HepG2 (cell line): Measurements from ENCODE around the gene TUT4. TPM values are rescaled to one million over a fixed set of nuclear protein-coding genes. Genes with fewer than 3 reads are reported as not detected.

Experiments
- BHLHE40 ChIP-seq: IDR thresholded peaks from 2 replicates; pipeline ENCODE4 v1.6.1; 2011; ENCODE audit warnings: low read length, improper control_type of control experiment
- EZH2 ChIP-seq: conservative IDR thresholded peaks from 2 replicates; pipeline ENCODE4 v1.6.1; 2012; ENCODE audit warnings: mild to moderate bottlenecking, low read depth, low read length, moderate library complexity
- HMGA1 ChIP-seq: sonication (generic); formaldehyde crosslinking; conservative IDR thresholded peaks from 2 replicates; pipeline ENCODE4 v1.4.0; 2020; ENCODE audit warnings: missing genetic modification reagents
- NFYC ChIP-seq: IDR thresholded peaks from 2 replicates; pipeline ENCODE4 v1.6.1; 2016; ENCODE audit warnings: missing genetic modification reagents, missing compliant biosample characterization
- PCBP2 ChIP-seq: fragments of 200-400 bp; formaldehyde crosslinking; optimal IDR thresholded peaks from 2 replicates; pipeline ENCODE3; 2018; ENCODE audit warnings: low read length, low read depth; ENCODE audit not compliant: poor library complexity, severe bottlenecking
- RFXANK ChIP-seq: IDR thresholded peaks from 2 replicates; pipeline ENCODE4 v1.6.1; 2016
- SP2 ChIP-seq: sonication (generic); formaldehyde crosslinking; IDR thresholded peaks from 2 replicates; pipeline ENCODE4 v1.5.1; 2020; ENCODE audit warnings: mild to moderate bottlenecking, missing genetic modification reagents
- TBP ChIP-seq: sonication (generic); formaldehyde crosslinking; IDR thresholded peaks from 2 replicates; pipeline ENCODE4 v1.5.0; 2020; ENCODE audit warnings: missing genetic modification reagents
- TCF7L2 ChIP-seq: IDR thresholded peaks from 2 replicates; pipeline ENCODE4 v1.6.1; 2011; ENCODE audit warnings: mild to moderate bottlenecking, low read depth, low read length, moderate library complexity
- TERF1 ChIP-seq: sonication (generic); formaldehyde crosslinking; IDR thresholded peaks from 2 replicates; pipeline ENCODE4 v1.8.0; 2022; ENCODE audit warnings: mild to moderate bottlenecking, missing genetic modification reagents, moderate library complexity
- YY1 ChIP-seq: IDR thresholded peaks from 2 replicates; pipeline ENCODE4 v1.6.1; 2011; ENCODE audit warnings: low read length, low read depth, moderate library complexity, mild to moderate bottlenecking; ENCODE audit not compliant: insufficient read depth, insufficient replicate concordance
- ZNF160 ChIP-seq: sonication (generic); formaldehyde crosslinking; IDR thresholded peaks from 2 replicates; pipeline ENCODE4 v1.8.0; 2022; ENCODE audit warnings: mild to moderate bottlenecking, inconsistent platforms, missing genetic modification reagents
- ZNF382 ChIP-seq: sonication (generic); formaldehyde crosslinking; IDR thresholded peaks from 2 replicates; pipeline ENCODE4 v1.5.0; 2020; ENCODE audit warnings: missing genetic modification reagents, mild to moderate bottlenecking, borderline replicate concordance
- ZNF513 ChIP-seq: sonication (generic); formaldehyde crosslinking; conservative IDR thresholded peaks from 2 replicates; pipeline ENCODE4 v1.5.0; 2020; ENCODE audit warnings: missing genetic modification reagents
- ZNF703 ChIP-seq: sonication (generic); formaldehyde crosslinking; IDR thresholded peaks from 2 replicates; pipeline ENCODE4 v1.5.1; 2020; ENCODE audit warnings: missing genetic modification reagents, mild to moderate bottlenecking, moderate library complexity, borderline replicate concordance
- ZSCAN21 ChIP-seq: sonication (generic); formaldehyde crosslinking; IDR thresholded peaks from 2 replicates; pipeline ENCODE4 v1.8.0; 2022; ENCODE audit warnings: mild to moderate bottlenecking, missing genetic modification reagents, moderate library complexity, borderline replicate concordance
- polyA plus RNA-seq, 8 experiments: library from polyadenylated mRNA; depleted of rRNA in 3 of 8; stranded (reverse) in 7 of 8; unstranded in 1 of 8; fragments of >200 nt; fragmentation: Illumina TruSeq in 4 of 8; extraction: Trizol in 4 of 8; gene quantifications; 2 replicates each; pipeline versions ENCODE4 v1.2.1 to v1.2.3, GENCODE V29; 2011 to 2016; ENCODE audit warnings: low read depth in 4 of 8, missing spikeins in 1 of 8, mixed read lengths in 1 of 8; ENCODE audit not compliant: insufficient read depth in 1 of 8
- total RNA-seq, 5 experiments: library from RNA; depleted of rRNA; stranded (reverse); fragments of >200 nt; fragmentation: Illumina TruSeq; extraction: Trizol; gene quantifications; 2 replicates each; pipeline ENCODE4 v1.2.3, GENCODE V29; 2016; ENCODE audit warnings: low read depth in 1 of 5
- TF ChIP-seq, protein P1 (sequence below): sonication (generic); formaldehyde crosslinking; IDR thresholded peaks from 2 replicates; pipeline ENCODE4 v1.8.0; 2022; ENCODE audit warnings: mild to moderate bottlenecking, missing genetic modification reagents
- TF ChIP-seq, protein P2 (sequence below): sonication (generic); formaldehyde crosslinking; IDR thresholded peaks from 2 replicates; pipeline ENCODE4 v1.5.1; 2020; ENCODE audit warnings: missing genetic modification reagents, mild to moderate bottlenecking, borderline replicate concordance
- TF ChIP-seq, protein P3 (sequence below): IDR thresholded peaks from 2 replicates; pipeline ENCODE4 v1.4.0; 2020; ENCODE audit warnings: mild to moderate bottlenecking, missing genetic modification reagents

TUT4 gene
- total and polyA plus RNA-seq, 2 of the 13 experiments (the other 11 are each of a cell fraction or from before 2014, with no cell fraction given) = 44.7 to 53.5 TPM

- no peak for TF ChIP-seq ZNF513 (CRISPR knock-in tag)
- TF ChIP-seq ZSCAN21 = peak; percentile 65; the same call in 1 of the 2 replicates
- TF ChIP-seq TCF7L2 = no peak
- TF ChIP-seq, protein P1, sequence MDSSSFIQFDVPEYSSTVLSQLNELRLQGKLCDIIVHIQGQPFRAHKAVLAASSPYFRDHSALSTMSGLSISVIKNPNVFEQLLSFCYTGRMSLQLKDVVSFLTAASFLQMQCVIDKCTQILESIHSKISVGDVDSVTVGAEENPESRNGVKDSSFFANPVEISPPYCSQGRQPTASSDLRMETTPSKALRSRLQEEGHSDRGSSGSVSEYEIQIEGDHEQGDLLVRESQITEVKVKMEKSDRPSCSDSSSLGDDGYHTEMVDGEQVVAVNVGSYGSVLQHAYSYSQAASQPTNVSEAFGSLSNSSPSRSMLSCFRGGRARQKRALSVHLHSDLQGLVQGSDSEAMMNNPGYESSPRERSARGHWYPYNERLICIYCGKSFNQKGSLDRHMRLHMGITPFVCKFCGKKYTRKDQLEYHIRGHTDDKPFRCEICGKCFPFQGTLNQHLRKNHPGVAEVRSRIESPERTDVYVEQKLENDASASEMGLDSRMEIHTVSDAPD (CRISPR knock-in tag) = no peak
- TF ChIP-seq SP2 = no peak
- TF ChIP-seq RFXANK (CRISPR knock-in tag) = no peak
- TF ChIP-seq BHLHE40 = no peak
- no peak for TF ChIP-seq ZNF382 (CRISPR knock-in tag)
- TF ChIP-seq EZH2 = no peak
- TF ChIP-seq, protein P2, sequence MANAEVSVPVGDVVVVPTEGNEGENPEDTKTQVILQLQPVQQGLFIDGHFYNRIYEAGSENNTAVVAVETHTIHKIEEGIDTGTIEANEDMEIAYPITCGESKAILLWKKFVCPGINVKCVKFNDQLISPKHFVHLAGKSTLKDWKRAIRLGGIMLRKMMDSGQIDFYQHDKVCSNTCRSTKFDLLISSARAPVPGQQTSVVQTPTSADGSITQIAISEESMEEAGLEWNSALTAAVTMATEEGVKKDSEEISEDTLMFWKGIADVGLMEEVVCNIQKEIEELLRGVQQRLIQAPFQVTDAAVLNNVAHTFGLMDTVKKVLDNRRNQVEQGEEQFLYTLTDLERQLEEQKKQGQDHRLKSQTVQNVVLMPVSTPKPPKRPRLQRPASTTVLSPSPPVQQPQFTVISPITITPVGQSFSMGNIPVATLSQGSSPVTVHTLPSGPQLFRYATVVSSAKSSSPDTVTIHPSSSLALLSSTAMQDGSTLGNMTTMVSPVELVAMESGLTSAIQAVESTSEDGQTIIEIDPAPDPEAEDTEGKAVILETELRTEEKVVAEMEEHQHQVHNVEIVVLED = no peak; the same call in 1 of the 2 replicates
- no peak for TF ChIP-seq ZNF703
- no peak for TF ChIP-seq HMGA1 (CRISPR knock-in tag)
- TF ChIP-seq YY1 = peak; percentile 52
- no peak for TF ChIP-seq TERF1 (CRISPR knock-in tag)
- TF ChIP-seq PCBP2 = no peak
- TF ChIP-seq NFYC (CRISPR knock-in tag) = no peak; the same call in 1 of the 2 replicates
- no peak for TF ChIP-seq TBP (CRISPR knock-in tag)
- TF ChIP-seq, protein P3, sequence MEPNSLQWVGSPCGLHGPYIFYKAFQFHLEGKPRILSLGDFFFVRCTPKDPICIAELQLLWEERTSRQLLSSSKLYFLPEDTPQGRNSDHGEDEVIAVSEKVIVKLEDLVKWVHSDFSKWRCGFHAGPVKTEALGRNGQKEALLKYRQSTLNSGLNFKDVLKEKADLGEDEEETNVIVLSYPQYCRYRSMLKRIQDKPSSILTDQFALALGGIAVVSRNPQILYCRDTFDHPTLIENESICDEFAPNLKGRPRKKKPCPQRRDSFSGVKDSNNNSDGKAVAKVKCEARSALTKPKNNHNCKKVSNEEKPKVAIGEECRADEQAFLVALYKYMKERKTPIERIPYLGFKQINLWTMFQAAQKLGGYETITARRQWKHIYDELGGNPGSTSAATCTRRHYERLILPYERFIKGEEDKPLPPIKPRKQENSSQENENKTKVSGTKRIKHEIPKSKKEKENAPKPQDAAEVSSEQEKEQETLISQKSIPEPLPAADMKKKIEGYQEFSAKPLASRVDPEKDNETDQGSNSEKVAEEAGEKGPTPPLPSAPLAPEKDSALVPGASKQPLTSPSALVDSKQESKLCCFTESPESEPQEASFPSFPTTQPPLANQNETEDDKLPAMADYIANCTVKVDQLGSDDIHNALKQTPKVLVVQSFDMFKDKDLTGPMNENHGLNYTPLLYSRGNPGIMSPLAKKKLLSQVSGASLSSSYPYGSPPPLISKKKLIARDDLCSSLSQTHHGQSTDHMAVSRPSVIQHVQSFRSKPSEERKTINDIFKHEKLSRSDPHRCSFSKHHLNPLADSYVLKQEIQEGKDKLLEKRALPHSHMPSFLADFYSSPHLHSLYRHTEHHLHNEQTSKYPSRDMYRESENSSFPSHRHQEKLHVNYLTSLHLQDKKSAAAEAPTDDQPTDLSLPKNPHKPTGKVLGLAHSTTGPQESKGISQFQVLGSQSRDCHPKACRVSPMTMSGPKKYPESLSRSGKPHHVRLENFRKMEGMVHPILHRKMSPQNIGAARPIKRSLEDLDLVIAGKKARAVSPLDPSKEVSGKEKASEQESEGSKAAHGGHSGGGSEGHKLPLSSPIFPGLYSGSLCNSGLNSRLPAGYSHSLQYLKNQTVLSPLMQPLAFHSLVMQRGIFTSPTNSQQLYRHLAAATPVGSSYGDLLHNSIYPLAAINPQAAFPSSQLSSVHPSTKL (CRISPR knock-in tag) = peak; percentile 54; the same call in 1 of the 2 replicates
- TF ChIP-seq ZNF160 (CRISPR knock-in tag) = no peak
Measured at GRCh38 chr1:52553362-52554266, 722 bp upstream of the TUT4 start (continued).
